Measurements from ENCODE around the gene PLAU.

Gene PLAU

GRCh38 chr10:73876157-73876556, 34.8 kb upstream of the PLAU start:
- WGBS (ENCODE audit: extremely low coverage, insufficient coverage, insufficient read length), result no CpG with 5 or more reads among the region's 4 CpGs
- H3K79me1 ChIP-seq (ENCODE audit: low read length), result peaks cover 13% of the 10 kb centered on the region

GRCh38 chr10:73876566-73876965, 34.4 kb upstream of the PLAU start:
- H3K4me3 ChIP-seq (ENCODE audit: low read depth, low read length), result no peak overlapping the region
- no peak overlapping the region for H3K4ac ChIP-seq (ENCODE audit: low read depth, low read length)
- H2BK120ac ChIP-seq (ENCODE audit: insufficient read depth, low read length, poor library complexity), result no peak overlapping the region
- no peaks in the 10 kb centered on the region for H3K27me3 ChIP-seq (ENCODE audit: insufficient read depth, low read length)
- H4K91ac ChIP-seq (ENCODE audit: low read depth, low read length), result peak overlapping the region; percentile 37
- H3K4me2 ChIP-seq (ENCODE audit: low read length), result no peak overlapping the region
- no peak overlapping the region for H2AK5ac ChIP-seq (ENCODE audit: low read length)
- DNase-seq, result peak in 1 of 2 donors; percentile 18
- H2AFZ ChIP-seq (ENCODE audit: insufficient read depth, low read length, poor library complexity), result no peak overlapping the region
- H3K79me2 ChIP-seq (ENCODE audit: control insufficient read depth, insufficient read depth, low read length, poor library complexity), result peaks cover 4% of the 10 kb centered on the region
- H3K23ac ChIP-seq (ENCODE audit: low read length), result no peak overlapping the region
- peaks cover 23 to 27% of the 10 kb centered on the region in 2 experiments for H3K4me1 ChIP-seq (ENCODE audit: control insufficient read depth in 1 of 2, insufficient read depth in 2 of 2, low read length in 2 of 2)
- H3K27ac ChIP-seq (ENCODE audit: low read depth, low read length), result no peak overlapping the region
- no peaks in the 10 kb centered on the region for H3K9me3 ChIP-seq (ENCODE audit: insufficient read depth, low read depth, low read length)
- peaks cover 13% of the 10 kb centered on the region for H3K79me1 ChIP-seq (ENCODE audit: low read length)
- H3K14ac ChIP-seq (ENCODE audit: low read length), result peak overlapping the region; percentile 14
- no peak overlapping the region for H4K8ac ChIP-seq (ENCODE audit: low read depth, low read length)
- no peak overlapping the region for H3K9ac ChIP-seq (ENCODE audit: low read length)
- H3K18ac ChIP-seq (ENCODE audit: low read length), result peak overlapping the region; percentile 45
- H4K12ac ChIP-seq (ENCODE audit: low read depth, low read length), result no peak overlapping the region
- H3K36me3 ChIP-seq (ENCODE audit: control insufficient read depth in 1 of 2, insufficient read depth in 2 of 2, low read length in 2 of 2), result no peaks in the 10 kb centered on the region
- peak overlapping the region; percentile 25 for H2BK12ac ChIP-seq (ENCODE audit: low read length)
- no peak overlapping the region for H2BK5ac ChIP-seq (ENCODE audit: low read depth, low read length, poor library complexity)

More at GRCh38 chr10:73876157-73876556, 34.8 kb upstream of the PLAU start:
- peak overlapping the region; percentile 33 for H3K4me2 ChIP-seq (ENCODE audit: low read length)
- peaks cover 27 to 31% of the 10 kb centered on the region in 2 experiments for H3K4me1 ChIP-seq (ENCODE audit: control insufficient read depth in 1 of 2, insufficient read depth in 2 of 2, low read length in 2 of 2)
- H3K27ac ChIP-seq (ENCODE audit: low read depth, low read length), result no peak overlapping the region
- H3K9me3 ChIP-seq (ENCODE audit: insufficient read depth, low read depth, low read length), result no peaks in the 10 kb centered on the region
- H3K36me3 ChIP-seq (ENCODE audit: control insufficient read depth in 1 of 2, insufficient read depth in 2 of 2, low read length in 2 of 2), result no peaks in the 10 kb centered on the region
- no peak overlapping the region for H2BK5ac ChIP-seq (ENCODE audit: low read depth, low read length, poor library complexity)
- no peak overlapping the region for H3K4ac ChIP-seq (ENCODE audit: low read depth, low read length)
- no peak overlapping the region for H3K4me3 ChIP-seq (ENCODE audit: low read depth, low read length)
- peak; percentile 82 to 85 for DNase-seq
- H2AFZ ChIP-seq (ENCODE audit: insufficient read depth, low read length, poor library complexity), result no peak overlapping the region
- H3K27me3 ChIP-seq (ENCODE audit: insufficient read depth, low read length), result no peaks in the 10 kb centered on the region
- peak overlapping the region; percentile 14 for H3K14ac ChIP-seq (ENCODE audit: low read length)
- H4K91ac ChIP-seq (ENCODE audit: low read depth, low read length), result peak overlapping the region; percentile 37
- H2BK120ac ChIP-seq (ENCODE audit: insufficient read depth, low read length, poor library complexity), result no peak overlapping the region
- no peak overlapping the region for H2AK5ac ChIP-seq (ENCODE audit: low read length)
- H3K18ac ChIP-seq (ENCODE audit: low read length), result peak overlapping the region; percentile 45
- no peak overlapping the region for H3K9ac ChIP-seq (ENCODE audit: low read length)
- no peak overlapping the region for H4K8ac ChIP-seq (ENCODE audit: low read depth, low read length)
- no peak overlapping the region for H4K12ac ChIP-seq (ENCODE audit: low read depth, low read length)
- H3K23ac ChIP-seq (ENCODE audit: low read length), result no peak overlapping the region
- peak overlapping the region; percentile 25 for H2BK12ac ChIP-seq (ENCODE audit: low read length)
- peaks cover 4% of the 10 kb centered on the region for H3K79me2 ChIP-seq (ENCODE audit: control insufficient read depth, insufficient read depth, low read length, poor library complexity)

GRCh38 chr10:73876971-73877370, 34.0 kb upstream of the PLAU start:
- Histone ChIP-seq H3K9ac (ENCODE audit: low read length) (no peak overlapping the region), H3K27me3 (ENCODE audit: insufficient read depth, low read length) (no peaks in the 10 kb centered on the region), H3K9me3 (ENCODE audit: insufficient read depth, low read depth, low read length) (no peaks in the 10 kb centered on the region), H2AFZ (ENCODE audit: insufficient read depth, low read length, poor library complexity) (no peak overlapping the region), H4K8ac (ENCODE audit: low read depth, low read length) (no peak overlapping the region), H2BK5ac (ENCODE audit: low read depth, low read length, poor library complexity) (no peak overlapping the region), H3K36me3 (ENCODE audit: control insufficient read depth in 1 of 2, insufficient read depth in 2 of 2, low read length in 2 of 2) (no peaks in the 10 kb centered on the region), H3K4me3 (ENCODE audit: low read depth, low read length) (no peak overlapping the region), H4K12ac (ENCODE audit: low read depth, low read length) (no peak overlapping the region), H3K4me1 (ENCODE audit: control insufficient read depth in 1 of 2, insufficient read depth in 2 of 2, low read length in 2 of 2) (peaks cover 21 to 24% of the 10 kb centered on the region in 2 experiments), H3K79me2 (ENCODE audit: control insufficient read depth, insufficient read depth, low read length, poor library complexity) (peaks cover 4% of the 10 kb centered on the region), H3K79me1 (ENCODE audit: low read length) (peaks cover 13% of the 10 kb centered on the region), H3K27ac (ENCODE audit: low read depth, low read length) (no peak overlapping the region), H4K91ac (ENCODE audit: low read depth, low read length) (no peak overlapping the region), H3K4ac (ENCODE audit: low read depth, low read length) (no peak overlapping the region), H3K18ac (ENCODE audit: low read length) (no peak overlapping the region), H2BK120ac (ENCODE audit: insufficient read depth, low read length, poor library complexity) (no peak overlapping the region), H2AK5ac (ENCODE audit: low read length) (no peak overlapping the region), H3K23ac (ENCODE audit: low read length) (no peak overlapping the region), H3K14ac (ENCODE audit: low read length) (no peak overlapping the region), H2BK12ac (ENCODE audit: low read length) (no peak overlapping the region), H3K4me2 (ENCODE audit: low read length) (no peak overlapping the region)
- peak in 1 of 2 donors; percentile 45 for DNase-seq
- WGBS (ENCODE audit: extremely low coverage, insufficient coverage, insufficient read length), result no CpG with 5 or more reads among the region's 4 CpGs

GRCh38 chr10:73877533-73878160, 33.3 kb upstream of the PLAU start:
- Histone ChIP-seq H4K12ac (ENCODE audit: low read depth, low read length) (no peak overlapping the region), H2AFZ (ENCODE audit: insufficient read depth, low read length, poor library complexity) (no peak overlapping the region), H3K4me2 (ENCODE audit: low read length) (no peak overlapping the region), H2BK5ac (ENCODE audit: low read depth, low read length, poor library complexity) (no peak overlapping the region), H3K4me1 (ENCODE audit: control insufficient read depth in 1 of 2, insufficient read depth in 2 of 2, low read length in 2 of 2) (peaks cover 14 to 18% of the 10 kb centered on the region in 2 experiments), H3K9ac (ENCODE audit: low read length) (no peak overlapping the region), H3K79me1 (ENCODE audit: low read length) (peaks cover 13% of the 10 kb centered on the region), H3K14ac (ENCODE audit: low read length) (no peak overlapping the region), H3K4ac (ENCODE audit: low read depth, low read length) (no peak overlapping the region), H3K4me3 (ENCODE audit: low read depth, low read length) (no peak overlapping the region), H3K27ac (ENCODE audit: low read depth, low read length) (no peak overlapping the region), H3K79me2 (ENCODE audit: control insufficient read depth, insufficient read depth, low read length, poor library complexity) (peaks cover 4% of the 10 kb centered on the region), H2BK120ac (ENCODE audit: insufficient read depth, low read length, poor library complexity) (no peak overlapping the region), H3K27me3 (ENCODE audit: insufficient read depth, low read length) (no peaks in the 10 kb centered on the region), H4K91ac (ENCODE audit: low read depth, low read length) (no peak overlapping the region), H2BK12ac (ENCODE audit: low read length) (no peak overlapping the region), H2AK5ac (ENCODE audit: low read length) (no peak overlapping the region), H4K8ac (ENCODE audit: low read depth, low read length) (no peak overlapping the region), H3K36me3 (ENCODE audit: control insufficient read depth in 1 of 2, insufficient read depth in 2 of 2, low read length in 2 of 2) (no peaks in the 10 kb centered on the region), H3K23ac (ENCODE audit: low read length) (no peak overlapping the region), H3K9me3 (ENCODE audit: insufficient read depth, low read depth, low read length) (no peaks in the 10 kb centered on the region), H3K18ac (ENCODE audit: low read length) (no peak overlapping the region)
- no peak for DNase-seq
- no CpG with 5 or more reads among the region's 9 CpGs for WGBS (ENCODE audit: extremely low coverage, insufficient coverage, insufficient read length)
